Caco-2 (cell line): ENCODE data around the gene RAB26. TPM values are rescaled to one million over a fixed set of nuclear protein-coding genes. Genes with fewer than 3 reads are reported as not detected.

ENCODE experiments used
- BruUV-seq: library from RNA; stranded (reverse); fragments of 400-500 nt; replicated peaks from 2 replicates; lab custom pipeline; 2021; lab: Mats Ljungman, UMichigan
- CTCF ChIA-PET: fragments of 300-600 bp; sonication (Branson Sonifier 250); formaldehyde crosslinking; loops from one replicate; lab custom pipeline; 2022; ENCODE audit warnings: antibody characterized with exemption; lab: Charles Lee
- POLR2A ChIA-PET: fragments of 300-600 bp; sonication (Branson Sonifier 250); formaldehyde crosslinking; loops from one replicate; lab custom pipeline; 2022; ENCODE audit warnings: antibody characterized with exemption; lab: Charles Lee
- DNase-seq, 2 experiments: peaks; one replicate each; pipeline versions ENCODE4 v3.0.0 to v3.0.0-alpha.2; 2020 to 2022
- H3K27me3 ChIP-seq: replicated peaks from 2 replicates; pipeline ENCODE4 v1.6.0; 2011; ENCODE audit warnings: low read length; ENCODE audit not compliant: control insufficient read depth, insufficient read depth
- H3K36me3 ChIP-seq: 2 replicates; pipeline ENCODE4 v1.5.1; 2011; ENCODE audit warnings: low read length; ENCODE audit not compliant: control insufficient read depth, insufficient read depth
- H3K4me1 ChIP-seq: fragments of 250-450 bp; sonication (Bioruptor Pico); 2 replicates; pipeline ENCODE4 v1.5.1; 2020; ENCODE audit warnings: mild to moderate bottlenecking
- H3K4me3 ChIP-seq: 2 replicates; pipeline ENCODE4 v1.5.1; 2011; ENCODE audit warnings: low read depth, mild to moderate bottlenecking, control low read depth, low read length
- H3K9me3 ChIP-seq: fragments of 250-450 bp; sonication (Bioruptor Pico); 2 replicates; pipeline ENCODE4 v1.5.1; 2020; ENCODE audit warnings: mild to moderate bottlenecking, moderate library complexity
- H3K27ac Mint-ChIP-seq: one replicate; pipeline ENCODE4 v1.8.0; 2022; ENCODE audit warnings: mixed read lengths; ENCODE audit not compliant: unreplicated experiment
- H3K27me3 Mint-ChIP-seq: one replicate; pipeline ENCODE4 v1.8.0; 2022; ENCODE audit warnings: mixed read lengths; ENCODE audit not compliant: insufficient read depth, unreplicated experiment
- H3K36me3 Mint-ChIP-seq: one replicate; pipeline ENCODE4 v1.8.0; 2022; ENCODE audit warnings: mild to moderate bottlenecking, mixed read lengths; ENCODE audit not compliant: insufficient read depth, unreplicated experiment
- H3K4me1 Mint-ChIP-seq: one replicate; pipeline ENCODE4 v1.8.0; 2022; ENCODE audit warnings: low read depth, mixed read lengths; ENCODE audit not compliant: unreplicated experiment
- H3K4me3 Mint-ChIP-seq: one replicate; pipeline ENCODE4 v1.8.0; 2022; ENCODE audit warnings: mild to moderate bottlenecking, moderate library complexity, mixed read lengths; ENCODE audit not compliant: unreplicated experiment
- H3K9me3 Mint-ChIP-seq: one replicate; pipeline ENCODE4 v1.8.0; 2022; ENCODE audit warnings: mixed read lengths; ENCODE audit not compliant: unreplicated experiment
- CTCF ChIP-seq, 2 experiments: fragments of 200-600 bp in 1 of 2; IDR thresholded peaks; 1 replicate in 1 of 2; 2 replicates in 1 of 2; pipeline versions ENCODE4 v1.5.1 to v1.8.0; 2011 to 2022; ENCODE audit warnings: antibody characterized with exemption in 1 of 2, control low read depth in 1 of 2, inconsistent platforms in 1 of 2, low read depth in 1 of 2, low read length in 1 of 2, mild to moderate bottlenecking in 1 of 2, moderate library complexity in 1 of 2; ENCODE audit not compliant: insufficient read depth in 1 of 2, severe bottlenecking in 1 of 2, unreplicated experiment in 1 of 2
- intact Hi-C: fragments of 100-400 bp; cut with micrococcal nuclease; formaldehyde crosslinking; loops from one replicate; pipeline ENCODE4 v1.10.0; 2022; ENCODE audit not compliant: unreplicated experiment
- total RNA-seq: library from RNA; stranded (reverse); gene quantifications from 2 replicates; pipeline ENCODE4 v1.2.3, GENCODE V29; 2022

Gene RAB26
- total RNA-seq, 1 experiment from 2014 or later, result 1.0 TPM

DNA sequence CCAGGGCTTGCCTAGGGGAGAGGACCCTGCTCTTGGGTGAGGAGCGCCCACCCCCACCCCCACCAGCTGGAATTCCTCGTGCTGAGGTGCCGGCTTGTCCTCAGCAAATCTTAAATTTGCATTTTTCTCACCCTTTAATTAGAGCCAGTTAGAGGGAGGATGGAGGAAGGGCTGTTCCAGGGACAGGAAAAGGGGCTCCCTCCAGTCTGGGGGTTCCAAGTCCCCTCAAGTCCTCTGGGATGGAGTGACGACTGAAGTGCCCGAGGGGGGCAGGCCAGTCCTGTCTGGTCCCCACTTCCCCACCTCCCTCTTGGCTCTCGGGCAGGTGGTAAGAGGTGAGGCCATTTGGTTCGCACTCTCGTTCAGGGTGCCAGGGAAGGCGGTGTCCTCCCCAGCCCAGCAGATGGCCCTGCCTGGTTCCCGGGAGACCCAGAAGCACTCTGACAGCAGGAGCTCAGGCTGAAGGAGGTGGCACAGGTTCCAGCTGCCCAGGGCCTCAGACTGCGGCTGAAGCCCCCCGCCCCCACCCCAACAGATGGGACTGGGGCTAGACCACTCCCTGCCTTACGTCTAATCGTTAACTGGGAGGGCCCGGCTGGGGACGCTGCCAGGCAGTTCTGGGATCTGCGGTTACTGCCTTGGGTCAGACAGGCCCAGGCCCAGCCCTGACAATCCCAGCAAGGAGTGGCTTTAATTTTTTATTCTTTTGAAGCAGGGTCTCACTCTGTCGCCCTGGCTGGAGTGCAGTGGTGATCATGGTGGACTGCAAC, 2.2 kb downstream of the RAB26 start:
- peaks cover 3% of the 10 kb centered on the region for H3K27me3 Mint-ChIP-seq
- Histone ChIP-seq H3K4me3 (no peak overlapping the region), H3K4me1 (peaks cover 40% of the 10 kb centered on the region), H3K36me3 (peaks cover 8% of the 10 kb centered on the region), H3K27me3 (no peaks in the 10 kb centered on the region), H3K9me3 (no peaks in the 10 kb centered on the region)
- intact Hi-C loops, result no loop called here
- DNase-seq, result no peak
- no peak overlapping the region for H3K27ac Mint-ChIP-seq
- POLR2A ChIA-PET, result no interaction called here
- H3K9me3 Mint-ChIP-seq, result no peaks in the 10 kb centered on the region
- H3K4me3 Mint-ChIP-seq, result peak overlapping the region; percentile 58
- BruUV-seq, result no TSS peak
- TF ChIP-seq CTCF (IDR thresholded peaks at IDR 0.05; ENCODE audit: insufficient read depth in 1 of 2, low read depth in 1 of 2, low read length in 1 of 2, severe bottlenecking in 1 of 2, unreplicated experiment in 1 of 2), result no peak
- CTCF ChIA-PET, result interaction anchor here (0.5 to 1.2 kb wide), 4 partner anchors 10 to 203 kb away, joined by 3 to 4 read pairs (median 4); partner anchors contain the start of gene ECI1
- H3K36me3 Mint-ChIP-seq, result peaks cover 65% of the 10 kb centered on the region
- peaks cover 19% of the 10 kb centered on the region for H3K4me1 Mint-ChIP-seq

DNA sequence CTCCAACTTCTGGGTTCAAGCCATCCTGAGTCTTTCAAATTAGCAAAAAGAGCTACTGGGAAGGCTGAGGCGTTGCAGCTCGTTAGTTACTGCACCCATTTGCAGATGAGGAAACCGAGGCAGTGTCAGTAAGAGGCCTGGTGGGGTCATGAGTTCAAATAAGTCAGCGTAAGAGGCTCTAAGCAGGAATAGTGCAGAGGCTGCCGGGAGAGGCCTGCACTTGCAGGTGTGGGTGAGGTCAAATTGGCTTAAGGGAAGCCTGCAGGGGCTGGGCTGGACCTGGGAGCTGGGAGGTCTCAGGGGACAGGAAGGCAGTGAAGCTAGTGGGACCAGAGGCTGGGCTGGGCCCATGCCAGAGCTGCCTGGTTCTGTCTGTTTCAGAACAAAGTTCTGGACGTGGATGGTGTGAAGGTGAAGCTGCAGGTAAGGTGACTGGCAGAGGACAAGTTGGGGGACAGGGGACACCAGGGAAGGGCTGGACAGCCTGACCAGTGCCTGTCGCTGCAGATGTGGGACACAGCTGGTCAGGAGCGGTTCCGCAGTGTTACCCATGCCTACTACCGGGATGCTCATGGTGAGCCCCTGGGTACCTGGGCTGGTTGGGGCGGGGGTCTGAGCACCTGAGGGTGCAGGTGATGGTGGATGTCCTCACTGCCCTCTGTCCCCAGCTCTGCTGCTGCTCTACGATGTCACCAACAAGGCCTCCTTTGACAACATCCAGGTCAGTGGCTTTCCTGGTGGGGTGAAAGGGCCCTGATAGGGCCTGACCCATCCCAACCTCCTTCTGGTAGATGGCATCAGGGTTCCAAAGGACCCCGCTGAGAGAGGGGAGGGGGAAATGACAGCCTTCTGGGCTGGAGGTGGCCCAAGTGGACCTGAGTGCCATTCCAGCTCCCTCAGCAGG, 3.0 kb downstream of the RAB26 start:
- no peak for TF ChIP-seq CTCF (IDR thresholded peaks at IDR 0.05; ENCODE audit: insufficient read depth in 1 of 2, low read depth in 1 of 2, low read length in 1 of 2, severe bottlenecking in 1 of 2, unreplicated experiment in 1 of 2)
- Histone ChIP-seq H3K9me3 (no peaks in the 10 kb centered on the region), H3K27me3 (no peaks in the 10 kb centered on the region), H3K4me1 (peaks cover 40% of the 10 kb centered on the region), H3K36me3 (peaks cover 8% of the 10 kb centered on the region), H3K4me3 (no peak overlapping the region)
- Mint-ChIP-seq H3K9me3 (no peaks in the 10 kb centered on the region), H3K36me3 (peaks cover 63% of the 10 kb centered on the region), H3K4me1 (peaks cover 20% of the 10 kb centered on the region), H3K27me3 (peaks cover 3% of the 10 kb centered on the region), H3K4me3 (peak overlapping the region; percentile 35), H3K27ac (peak overlapping the region; percentile 36)
- intact Hi-C loops, result no loop called here
- CTCF ChIA-PET, result interaction anchor here (0.9 to 1.2 kb wide), 3 partner anchors 11 to 100 kb away, joined by 3 to 4 read pairs (median 4); partner anchors contain the start of gene ECI1
- DNase-seq, result no peak
- no TSS peak for BruUV-seq
- POLR2A ChIA-PET, result no interaction called here
